ENCODE data around the gene DACT2.
A peak's percentile ranks its signal among the peaks of the same experiment; 100 is the strongest.
"Not testable (repeated sequence)": the region's sequence is repeated elsewhere in the genome, so short reads cannot be mapped to it uniquely, and the experiment has no call there.

The DACT2 gene

DNA sequence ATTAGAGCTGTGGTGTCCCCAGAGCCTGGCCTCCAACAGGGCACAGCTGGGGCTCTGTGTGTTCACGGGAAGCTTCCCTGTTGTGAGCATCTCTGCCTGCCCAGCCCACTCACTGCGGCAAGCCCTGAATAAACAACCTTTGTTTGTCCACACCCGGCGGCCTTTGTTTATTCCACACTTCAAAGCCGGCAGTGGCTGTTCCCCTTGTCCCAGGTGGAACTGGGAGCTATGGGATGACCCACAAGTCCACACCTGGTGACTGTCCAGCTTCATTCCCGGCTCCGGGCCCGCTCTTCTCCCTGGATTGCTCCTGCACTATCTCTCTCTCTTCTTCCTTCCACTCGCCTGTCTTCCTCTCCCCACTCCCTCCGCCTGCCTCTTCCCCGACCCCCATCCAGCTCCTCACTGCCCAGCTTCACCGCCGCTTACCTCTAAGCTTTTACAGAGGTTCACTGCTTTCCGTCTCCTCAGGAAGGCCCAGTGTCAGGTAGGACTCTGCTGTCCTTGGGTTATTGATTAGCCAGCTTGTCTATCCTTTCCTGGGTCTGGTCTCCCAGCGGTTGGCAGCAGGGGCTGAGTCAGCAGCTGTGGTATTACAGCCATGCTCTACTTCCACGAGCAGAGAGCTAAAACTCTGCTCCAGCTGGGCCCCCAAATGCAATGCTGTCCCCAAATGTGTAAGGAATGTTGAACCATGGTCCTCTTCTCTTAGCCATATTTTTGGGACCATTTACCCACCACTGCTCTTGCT, 17.8 kb downstream of the DACT2 start:
- DNase-seq (ENCODE audit: low spot score), result peak; percentile 97

DNA sequence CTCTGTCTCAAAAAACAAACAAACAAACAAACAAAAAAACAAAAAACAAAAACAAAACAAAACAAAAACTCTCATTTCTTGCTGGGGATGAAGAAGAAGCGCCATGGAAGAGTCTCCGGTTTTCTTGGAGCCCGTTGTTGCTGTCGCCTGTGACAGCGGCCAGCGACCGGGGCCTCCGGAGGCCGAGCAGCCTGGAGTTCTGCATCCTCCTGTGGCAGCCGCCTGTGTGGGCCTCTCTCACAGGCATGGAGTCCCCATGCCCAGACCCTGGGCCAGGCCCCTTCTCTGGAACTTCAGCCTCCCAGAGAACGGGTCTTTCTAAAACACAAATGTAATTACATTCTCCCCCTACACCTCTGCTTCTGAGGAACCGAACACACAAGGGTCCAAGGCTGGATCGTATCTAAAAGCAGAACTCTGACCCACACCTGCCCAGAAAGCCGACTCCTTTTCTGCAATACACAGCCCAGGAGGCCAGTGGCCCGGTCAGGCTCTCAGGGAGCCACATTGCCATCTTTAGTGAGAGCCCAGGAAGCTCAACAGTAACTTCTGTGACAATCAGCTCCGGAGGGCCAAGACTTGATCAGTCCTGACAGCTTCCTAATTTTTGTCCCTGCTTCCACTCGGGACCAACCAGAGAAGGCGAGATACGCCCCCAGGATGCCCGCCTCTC, 18.5 kb downstream of the DACT2 start:
- no peak for DNase-seq (ENCODE audit: low spot score)

DNA sequence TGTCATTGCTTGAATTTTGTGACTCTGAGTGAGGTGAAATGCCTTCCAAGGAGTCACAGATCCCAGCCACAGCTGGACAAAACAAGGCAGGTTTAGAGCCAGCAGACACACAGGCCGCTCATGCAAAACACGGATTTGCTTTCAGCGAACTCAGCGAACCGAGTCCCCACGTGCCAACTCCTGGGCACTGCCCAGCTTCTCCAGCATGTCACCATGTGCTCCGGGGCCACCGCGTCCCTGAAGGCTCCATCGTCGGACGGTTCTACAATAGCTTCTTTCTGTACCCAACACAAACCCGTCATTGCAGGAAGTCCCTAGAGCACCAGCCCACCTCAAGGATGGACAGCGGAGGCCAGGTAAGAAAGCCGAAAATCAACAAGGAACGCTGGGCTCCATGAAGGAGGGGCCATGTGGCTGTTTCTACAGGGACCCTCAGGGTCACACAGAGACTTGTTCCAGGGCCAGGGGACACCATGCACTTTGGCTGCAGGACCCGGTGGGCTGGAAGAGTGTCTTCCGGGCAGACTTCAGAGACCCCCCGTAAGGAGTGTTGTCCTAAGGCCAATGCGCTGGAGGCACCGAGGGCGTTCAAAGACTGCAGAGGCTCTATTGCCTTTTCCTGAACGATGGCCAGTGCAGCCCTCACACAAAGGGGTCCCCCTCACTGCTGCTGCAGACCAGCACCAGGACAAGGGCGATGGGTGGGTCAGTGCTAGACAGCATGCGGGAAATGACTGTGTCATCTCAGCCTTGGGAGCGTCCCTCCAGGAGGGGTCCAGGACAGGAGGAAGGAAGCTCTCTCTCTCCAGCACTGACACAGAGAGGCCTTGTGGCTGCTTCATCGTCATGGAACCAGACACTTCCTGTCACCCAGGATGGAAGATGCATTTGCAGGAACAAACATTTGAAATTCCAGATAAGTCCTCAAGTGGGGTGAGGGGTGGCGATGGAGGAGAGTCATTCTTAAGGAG, 19.8 kb downstream of the DACT2 start:
- DNase-seq (ENCODE audit: low spot score), result no peak

DNA sequence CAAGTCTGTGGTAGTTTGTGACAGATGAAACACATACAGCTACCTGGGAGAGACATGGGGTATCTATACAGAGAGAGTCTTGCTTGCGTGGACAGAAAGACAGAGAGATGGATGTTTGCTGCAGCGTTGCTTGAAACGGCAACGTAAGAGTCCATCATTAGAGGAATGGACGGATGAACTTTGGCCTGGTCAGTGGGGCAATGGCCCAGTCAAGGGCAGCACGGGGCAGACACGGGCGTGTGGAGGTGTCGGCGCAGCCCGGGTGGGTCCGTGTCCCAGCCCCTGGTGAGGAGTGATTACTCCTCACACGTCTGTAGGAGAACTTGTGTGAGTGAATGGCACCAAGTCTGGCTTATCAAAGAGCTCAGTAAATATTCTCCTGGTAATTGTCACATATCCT, 21.9 kb downstream of the DACT2 start:
- no peak for DNase-seq (ENCODE audit: low spot score)

DNA sequence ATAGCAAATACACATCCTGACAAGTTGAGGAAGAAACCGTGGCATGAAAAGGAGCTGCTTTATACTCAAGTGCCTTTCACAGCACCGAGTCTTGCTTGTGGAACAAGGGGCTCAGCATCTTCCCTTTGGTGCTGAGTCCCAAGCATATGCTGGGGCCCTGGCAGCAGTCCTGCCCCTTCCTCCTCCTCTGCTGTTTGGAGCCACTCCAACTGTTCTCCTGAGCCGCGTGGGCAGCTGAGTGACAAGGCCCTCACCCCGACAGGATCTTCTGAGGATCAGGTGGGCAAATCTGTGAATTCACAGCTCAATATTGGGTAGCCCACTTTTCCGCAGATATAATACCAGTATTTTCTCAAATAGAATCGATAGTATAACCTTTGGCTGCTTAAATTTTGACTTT, 24.7 kb downstream of the DACT2 start:
- no peak for DNase-seq (ENCODE audit: low spot score)

DNA sequence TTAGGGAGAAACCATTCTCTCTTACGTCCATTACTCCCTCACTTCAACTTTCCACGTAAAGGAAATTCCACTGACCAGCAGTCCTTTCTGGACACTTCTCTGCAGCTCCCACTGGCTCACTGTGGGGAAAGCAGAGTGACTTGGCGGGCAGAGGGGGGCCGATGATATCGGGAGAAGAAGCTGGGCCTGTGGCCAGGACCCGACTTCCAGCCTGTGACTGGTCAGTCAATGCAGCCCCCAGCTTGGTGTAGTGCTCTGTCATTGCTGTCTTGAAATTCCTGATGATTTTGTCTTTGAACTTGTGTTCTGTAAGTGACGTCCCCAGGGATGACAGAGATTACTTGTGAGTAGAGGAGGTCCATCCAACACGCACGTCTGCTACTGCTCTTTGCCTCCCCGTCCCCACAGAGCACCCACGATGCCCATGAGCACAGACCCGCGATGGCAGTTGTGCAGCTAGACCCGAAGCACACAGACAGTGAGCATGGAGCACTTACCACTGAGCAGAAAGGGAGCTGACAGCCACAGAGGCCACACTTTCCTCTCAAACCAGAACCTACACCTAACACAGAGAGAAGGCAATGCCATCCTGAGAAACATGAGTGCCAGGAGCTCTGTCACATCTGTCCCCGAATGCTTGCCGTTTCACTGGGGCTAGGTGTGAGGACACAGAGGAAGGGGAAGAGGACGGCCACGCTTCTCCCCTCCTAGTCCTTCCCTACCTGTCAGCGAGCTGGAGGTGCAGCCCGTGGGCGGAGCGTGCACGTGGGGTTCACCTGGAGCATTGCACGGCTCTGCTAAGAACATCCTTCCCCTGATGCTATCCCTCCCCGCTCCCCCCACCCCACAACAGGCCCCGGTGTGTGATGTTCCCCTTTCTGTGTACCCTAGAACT, 25.7 kb downstream of the DACT2 start:
- DNase-seq (ENCODE audit: low spot score), result no peak

DNA sequence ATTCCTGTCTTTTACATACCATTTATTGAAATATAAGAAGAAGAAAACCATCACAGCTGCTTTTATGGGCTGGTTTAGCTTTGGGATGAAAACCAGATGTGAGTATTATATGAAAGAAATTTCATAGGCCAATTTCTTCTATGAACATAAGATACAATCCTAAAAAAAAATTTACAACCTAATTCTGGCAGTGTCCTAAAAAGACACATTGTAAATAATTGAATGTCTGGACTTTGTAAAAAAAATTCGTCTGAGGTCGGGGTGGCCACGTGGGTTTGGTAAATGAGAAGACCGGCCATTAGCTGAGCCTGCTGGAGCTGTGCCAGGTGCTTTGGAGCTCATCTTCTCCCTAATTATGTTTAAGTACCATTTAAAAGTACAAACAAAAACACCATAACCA, 26.8 kb downstream of the DACT2 start:
- no peak for DNase-seq (ENCODE audit: low spot score)

DNA sequence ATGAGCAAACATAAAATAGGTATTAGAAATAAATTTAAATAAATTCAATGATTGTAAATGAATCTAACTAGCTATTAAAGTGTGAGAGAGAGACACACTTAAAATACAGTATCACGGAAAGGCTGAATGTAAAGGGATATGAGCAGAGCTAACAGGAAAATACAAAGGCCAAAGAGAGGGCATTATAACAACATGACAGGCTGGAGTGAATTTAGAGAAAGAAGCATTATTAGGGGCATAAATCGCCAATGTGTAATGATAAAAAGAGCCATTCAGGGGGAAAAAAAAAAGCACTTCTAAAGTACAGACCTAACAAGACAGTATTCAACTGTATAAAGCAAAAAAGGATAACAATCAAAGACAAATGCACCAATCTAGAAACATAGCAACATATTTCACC, 28.1 kb downstream of the DACT2 start:
- no peak for DNase-seq (ENCODE audit: low spot score)

DNA sequence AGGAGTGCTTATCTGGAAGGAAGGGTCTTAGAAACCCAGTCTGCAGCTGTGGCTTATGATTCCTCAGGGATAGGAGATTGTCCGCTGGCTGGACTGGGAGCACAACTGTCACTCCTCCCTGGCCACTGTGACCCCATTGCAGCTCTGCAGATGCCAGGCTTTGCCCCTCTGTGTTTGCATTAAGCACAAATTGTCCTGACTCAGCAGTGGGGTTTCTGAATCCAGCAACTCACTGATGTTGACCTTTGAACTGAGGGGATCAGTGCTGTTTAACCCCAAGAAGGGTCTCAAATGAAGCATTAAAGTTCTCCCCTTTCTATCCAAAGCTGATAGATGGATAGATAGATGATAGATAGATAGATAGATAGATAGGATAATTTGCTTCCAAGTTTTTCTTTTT, 29.5 kb downstream of the DACT2 start:
- DNase-seq (ENCODE audit: low spot score), result no peak

DNA sequence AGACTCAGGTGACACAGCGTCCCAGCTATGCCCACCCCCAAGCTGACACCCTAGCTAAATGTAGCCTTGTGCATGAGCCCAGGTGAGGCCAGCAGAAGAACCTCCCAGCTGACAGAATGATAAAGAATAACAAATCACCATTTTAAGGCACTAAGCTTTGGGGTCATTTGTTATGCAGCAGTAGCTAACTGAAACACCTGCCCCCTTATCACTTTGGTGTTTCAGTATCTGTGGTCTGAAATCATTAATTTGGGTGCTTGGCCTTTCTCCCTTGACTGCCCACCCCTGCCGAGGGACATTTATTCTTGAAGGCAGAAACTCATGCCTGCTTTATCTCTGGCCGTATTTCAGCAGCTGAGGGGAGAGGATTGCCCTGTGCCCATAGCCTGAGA, 30.0 kb downstream of the DACT2 start:
- DNase-seq (ENCODE audit: low spot score), result no peak

DNA sequence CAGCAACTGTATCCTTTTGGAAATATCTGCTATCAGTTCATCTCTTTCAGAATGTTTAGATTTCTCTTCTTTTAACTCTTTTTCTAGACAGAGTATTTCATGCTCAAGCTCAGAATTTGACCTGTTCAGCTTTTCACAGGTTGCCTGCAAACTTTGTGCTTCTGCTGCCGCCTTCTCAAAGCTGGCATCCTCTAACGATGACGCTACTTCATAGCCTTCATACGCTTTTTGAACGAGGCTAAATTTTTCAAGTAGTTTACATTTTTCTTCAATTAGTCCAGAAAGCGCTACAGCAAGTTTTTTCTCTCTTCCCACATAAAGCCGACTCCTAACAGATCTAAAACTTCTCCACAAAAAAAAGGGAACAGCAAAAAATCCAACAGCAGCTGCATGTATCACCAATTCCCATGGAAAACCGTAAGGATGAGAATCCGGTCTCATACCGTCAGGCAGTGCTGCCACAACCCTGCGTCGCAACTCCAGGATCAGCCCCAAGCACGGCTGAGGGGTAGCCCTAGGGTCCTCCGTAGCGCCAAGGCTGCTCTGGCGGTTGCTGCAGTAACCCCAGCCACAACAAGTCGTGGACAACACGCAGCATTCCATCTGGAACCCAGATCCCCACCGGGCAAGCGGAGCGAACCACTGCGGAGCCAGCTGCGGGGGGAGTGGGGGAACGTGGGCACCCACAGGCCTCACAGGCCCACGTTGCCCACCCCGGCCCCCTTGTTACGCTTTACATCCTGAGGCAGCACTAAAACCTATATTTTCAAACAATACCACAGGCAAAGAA, 30.6 kb downstream of the DACT2 start:
- DNase-seq (ENCODE audit: low spot score), result no peak

DNA sequence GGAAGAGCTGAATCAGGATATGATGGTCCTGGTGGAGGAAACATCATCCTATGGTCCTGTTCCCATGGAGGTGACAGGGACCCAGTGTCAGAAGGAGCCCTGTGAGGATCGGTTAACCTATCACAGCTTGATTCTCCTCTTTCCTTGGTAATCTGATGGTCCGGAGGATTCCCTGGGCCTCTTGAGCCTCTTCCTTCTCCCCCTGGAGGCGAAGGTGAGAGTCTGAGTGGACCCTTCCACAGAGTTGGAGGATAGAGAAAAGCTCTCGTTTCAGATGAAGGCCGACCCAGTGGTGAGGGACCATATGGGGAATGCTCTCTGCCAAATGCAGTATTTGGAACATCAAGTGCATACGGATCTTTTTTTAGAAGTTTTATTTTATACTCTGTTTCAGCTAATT, 32.1 kb downstream of the DACT2 start:
- DNase-seq (ENCODE audit: low spot score), result not testable (repeated sequence)

DNA sequence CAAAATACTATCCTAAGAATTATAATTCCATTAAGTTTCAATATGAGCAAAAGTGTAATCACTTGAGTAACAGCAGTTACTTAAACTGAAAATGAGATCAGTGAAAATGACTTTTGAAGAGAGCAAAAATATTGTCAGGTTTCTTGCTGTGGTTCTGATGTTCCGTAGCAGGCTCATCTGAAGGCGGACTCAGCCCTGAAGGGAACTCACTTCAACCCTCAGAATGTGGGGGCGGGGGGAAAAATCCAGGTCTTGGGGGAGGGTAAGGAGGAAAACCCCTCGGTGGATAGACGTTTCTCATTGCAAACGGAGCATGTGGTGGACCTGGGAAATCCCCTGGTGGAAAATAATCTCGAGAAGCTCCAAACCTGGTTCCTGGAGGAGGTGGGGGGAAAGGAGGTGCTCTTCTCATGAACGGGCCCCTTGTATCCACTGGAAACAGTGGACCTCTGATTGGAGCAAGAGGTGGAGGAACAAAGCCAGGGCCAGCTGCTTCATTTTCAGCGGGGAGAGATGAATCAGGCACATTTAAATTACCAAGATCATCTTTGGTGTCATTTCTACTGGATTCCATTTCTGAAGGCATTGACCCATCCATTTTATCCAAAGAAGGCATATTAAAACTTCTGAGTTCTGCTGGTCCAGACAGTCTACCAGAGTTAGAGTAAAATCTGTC, 32.7 kb downstream of the DACT2 start:
- DNase-seq (ENCODE audit: low spot score), result not testable (repeated sequence)

DNA sequence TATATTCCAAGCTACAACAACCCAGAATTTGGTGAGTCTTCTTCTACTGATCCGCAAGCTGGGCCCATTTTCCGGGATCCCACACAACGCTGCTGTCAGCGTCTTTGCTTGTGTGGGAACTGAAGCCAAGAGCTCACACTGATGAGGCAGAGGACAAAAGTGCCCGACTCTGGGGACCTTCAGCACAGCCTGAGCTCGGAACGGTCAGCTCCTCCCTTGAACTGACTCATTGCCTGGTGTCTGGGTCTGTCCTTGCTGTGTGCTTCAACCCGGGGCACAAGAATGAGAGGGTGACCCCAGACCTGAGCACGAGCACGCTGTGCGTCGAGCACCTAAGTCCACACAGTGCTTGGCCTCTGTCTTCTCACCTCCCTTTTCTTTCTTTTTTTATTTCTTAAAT, 33.5 kb downstream of the DACT2 start:
- DNase-seq (ENCODE audit: low spot score), result no peak

DNA sequence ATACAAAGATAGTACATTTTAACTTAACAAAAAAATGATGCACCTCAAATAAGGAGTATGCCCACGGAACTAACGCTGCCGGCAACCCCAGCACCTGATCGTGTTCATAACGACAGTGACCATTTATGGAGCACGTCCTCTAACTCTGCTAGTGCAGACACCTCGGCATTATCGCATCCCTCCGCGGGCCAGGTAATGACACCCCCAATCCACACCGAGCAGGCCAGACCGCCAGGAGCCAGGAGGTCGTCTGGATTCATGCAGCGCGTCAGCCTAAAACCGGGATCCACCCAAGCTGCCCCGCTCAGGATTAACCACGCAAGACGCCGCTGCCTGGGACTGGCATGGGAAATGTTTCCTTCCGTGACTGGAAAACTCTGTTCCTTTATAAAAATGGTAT, 34.1 kb downstream of the DACT2 start:
- no peak for DNase-seq (ENCODE audit: low spot score)

DNA sequence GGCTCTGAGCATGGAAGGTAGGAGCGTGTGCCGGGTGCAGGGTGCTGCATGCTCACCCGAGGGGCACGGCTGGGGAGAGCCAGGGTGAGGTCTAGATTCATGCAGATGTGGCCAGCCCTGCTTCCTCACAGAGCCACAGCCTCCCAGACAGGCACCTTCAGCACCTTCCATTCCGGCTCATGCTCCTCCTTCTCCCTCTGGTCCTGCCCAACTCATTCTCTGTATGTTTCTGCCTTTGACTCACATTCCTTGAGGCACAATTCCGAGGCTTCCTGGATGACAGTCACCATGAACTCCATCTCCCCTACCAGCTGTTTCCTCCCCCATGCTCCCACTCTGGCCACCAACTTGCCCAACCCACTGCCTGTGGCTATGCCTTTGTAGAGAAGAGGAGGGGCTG, 35.4 kb downstream of the DACT2 start:
- DNase-seq (ENCODE audit: low spot score), result no peak

DNA sequence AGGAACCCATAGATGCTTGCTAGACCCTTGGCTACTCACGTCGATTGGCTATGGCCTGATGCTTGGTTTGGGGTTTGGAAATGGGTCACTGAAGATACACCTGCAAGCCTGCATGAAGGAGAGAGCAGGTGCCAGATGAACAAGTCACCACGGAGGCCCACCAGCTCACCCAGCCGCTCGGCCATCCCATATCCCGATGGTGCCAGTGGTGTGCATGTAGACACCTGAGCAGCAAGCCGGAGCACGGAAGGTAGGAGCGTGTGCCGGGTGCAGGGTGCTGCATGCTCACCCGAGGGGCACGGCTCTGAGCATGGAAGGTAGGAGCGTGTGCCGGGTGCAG, 35.9 kb downstream of the DACT2 start:
- no peak for DNase-seq (ENCODE audit: low spot score)

DNA sequence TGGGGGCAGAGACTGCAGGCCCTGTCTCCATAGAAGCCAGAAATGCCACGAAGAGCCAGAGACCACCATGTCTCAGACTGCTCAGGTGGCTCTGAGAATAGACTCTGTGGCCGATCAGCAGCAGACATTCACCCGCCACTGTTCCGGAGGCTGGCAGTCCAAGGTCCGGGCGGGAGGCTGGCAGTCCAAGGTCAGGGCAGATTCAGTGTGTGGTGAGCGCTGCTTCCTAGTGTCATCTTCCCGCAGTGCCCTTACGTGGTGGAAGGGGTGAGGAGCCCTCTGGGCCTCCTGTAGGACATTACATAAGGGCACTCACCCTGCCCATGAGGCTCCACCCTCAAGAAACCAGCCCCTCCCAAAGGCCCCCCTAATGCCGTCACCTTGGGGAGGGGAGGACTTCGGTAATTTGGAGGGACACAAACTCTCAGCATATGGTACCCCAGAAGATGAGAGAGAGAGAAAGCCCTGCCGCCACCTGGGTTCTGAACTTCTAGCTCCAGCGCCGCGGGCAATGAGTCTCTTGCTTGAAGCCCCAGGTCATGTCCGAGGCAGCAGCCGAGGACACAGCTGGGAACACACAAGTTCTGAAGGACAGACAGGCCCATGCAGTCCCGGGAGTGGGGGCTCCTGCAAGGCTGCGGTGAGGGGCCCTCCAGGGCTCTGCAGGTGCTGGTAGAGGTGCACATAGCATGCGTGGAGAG, 36.4 kb downstream of the DACT2 start:
- DNase-seq (ENCODE audit: low spot score), result no peak

DNA sequence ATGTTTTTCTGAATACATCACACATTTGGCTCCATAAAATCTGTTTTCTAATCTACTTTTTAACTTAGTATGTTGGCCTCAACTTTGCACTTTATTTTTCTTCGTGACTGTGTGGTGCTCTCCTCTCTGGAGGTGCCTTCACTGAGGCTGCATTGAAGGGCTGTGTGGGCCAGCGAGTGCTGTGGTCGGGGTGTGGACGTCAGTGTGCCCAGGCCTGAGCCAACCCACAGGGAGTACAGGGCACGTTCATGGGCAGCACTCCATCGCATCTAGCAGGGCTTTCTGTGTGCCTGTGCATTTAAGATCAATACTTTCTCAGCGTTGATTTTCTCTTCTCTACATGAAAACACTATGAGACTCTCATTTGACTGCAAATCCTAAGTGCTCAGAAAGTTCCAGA, 37.8 kb downstream of the DACT2 start:
- DNase-seq (ENCODE audit: low spot score), result no peak

DNA sequence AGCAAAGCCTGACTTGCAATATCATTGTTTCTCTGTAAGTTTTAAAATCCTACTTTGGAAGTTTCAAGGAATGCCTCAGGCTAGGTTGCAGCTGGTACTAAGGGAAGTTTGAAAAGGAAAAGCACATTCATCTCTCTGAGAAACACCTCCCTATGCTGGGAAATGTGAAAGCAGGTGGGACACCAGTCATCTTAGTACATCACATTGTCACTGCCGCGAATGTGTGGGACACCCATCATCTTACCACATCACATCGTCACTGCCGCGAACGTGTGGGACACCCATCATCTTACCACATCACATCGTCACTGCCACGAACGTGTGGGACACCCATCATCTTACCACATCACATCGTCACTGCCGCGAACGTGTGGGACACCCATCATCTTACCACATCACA, 38.3 kb downstream of the DACT2 start:
- DNase-seq (ENCODE audit: low spot score), result not testable (repeated sequence)
